LNCAP (cell line): ENCODE results near the gene TOM1.

Experiments
- TF ChIP-seq, protein P1 (sequence below): fragments of 450-650 bp; IDR thresholded peaks from 2 replicates; pipeline ENCODE4 v1.5.1; 2017; ENCODE audit warnings: mild to moderate bottlenecking

TOM1 gene

DNA sequence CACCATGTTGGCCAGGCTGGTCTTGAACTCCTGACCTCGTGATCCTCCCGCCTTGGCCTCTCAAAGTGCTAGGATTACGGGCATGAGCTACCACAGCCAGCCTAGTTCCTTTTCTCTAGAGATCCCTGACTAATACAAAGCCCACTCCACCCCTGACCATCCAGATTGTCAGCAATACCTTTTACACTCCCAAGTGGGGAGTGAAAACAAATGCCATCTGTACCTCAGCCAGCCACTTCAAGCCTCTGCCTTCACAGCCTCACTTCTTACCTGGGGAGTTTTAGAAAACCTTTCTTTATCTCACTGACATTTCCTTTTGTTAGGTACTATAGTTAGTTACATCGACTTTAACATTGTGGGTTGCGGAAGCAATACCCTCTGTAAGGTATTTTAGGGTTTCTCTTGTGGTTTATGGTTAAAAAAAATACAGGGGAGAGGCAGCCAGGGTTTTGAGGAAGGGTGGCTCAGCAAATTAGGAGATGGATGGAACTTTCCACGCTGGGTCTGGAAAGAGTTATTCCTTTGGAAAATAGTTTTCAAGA is 8.9 kb downstream of the TOM1 start:
- TF ChIP-seq, protein P1, sequence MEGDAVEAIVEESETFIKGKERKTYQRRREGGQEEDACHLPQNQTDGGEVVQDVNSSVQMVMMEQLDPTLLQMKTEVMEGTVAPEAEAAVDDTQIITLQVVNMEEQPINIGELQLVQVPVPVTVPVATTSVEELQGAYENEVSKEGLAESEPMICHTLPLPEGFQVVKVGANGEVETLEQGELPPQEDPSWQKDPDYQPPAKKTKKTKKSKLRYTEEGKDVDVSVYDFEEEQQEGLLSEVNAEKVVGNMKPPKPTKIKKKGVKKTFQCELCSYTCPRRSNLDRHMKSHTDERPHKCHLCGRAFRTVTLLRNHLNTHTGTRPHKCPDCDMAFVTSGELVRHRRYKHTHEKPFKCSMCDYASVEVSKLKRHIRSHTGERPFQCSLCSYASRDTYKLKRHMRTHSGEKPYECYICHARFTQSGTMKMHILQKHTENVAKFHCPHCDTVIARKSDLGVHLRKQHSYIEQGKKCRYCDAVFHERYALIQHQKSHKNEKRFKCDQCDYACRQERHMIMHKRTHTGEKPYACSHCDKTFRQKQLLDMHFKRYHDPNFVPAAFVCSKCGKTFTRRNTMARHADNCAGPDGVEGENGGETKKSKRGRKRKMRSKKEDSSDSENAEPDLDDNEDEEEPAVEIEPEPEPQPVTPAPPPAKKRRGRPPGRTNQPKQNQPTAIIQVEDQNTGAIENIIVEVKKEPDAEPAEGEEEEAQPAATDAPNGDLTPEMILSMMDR: no peak

DNA sequence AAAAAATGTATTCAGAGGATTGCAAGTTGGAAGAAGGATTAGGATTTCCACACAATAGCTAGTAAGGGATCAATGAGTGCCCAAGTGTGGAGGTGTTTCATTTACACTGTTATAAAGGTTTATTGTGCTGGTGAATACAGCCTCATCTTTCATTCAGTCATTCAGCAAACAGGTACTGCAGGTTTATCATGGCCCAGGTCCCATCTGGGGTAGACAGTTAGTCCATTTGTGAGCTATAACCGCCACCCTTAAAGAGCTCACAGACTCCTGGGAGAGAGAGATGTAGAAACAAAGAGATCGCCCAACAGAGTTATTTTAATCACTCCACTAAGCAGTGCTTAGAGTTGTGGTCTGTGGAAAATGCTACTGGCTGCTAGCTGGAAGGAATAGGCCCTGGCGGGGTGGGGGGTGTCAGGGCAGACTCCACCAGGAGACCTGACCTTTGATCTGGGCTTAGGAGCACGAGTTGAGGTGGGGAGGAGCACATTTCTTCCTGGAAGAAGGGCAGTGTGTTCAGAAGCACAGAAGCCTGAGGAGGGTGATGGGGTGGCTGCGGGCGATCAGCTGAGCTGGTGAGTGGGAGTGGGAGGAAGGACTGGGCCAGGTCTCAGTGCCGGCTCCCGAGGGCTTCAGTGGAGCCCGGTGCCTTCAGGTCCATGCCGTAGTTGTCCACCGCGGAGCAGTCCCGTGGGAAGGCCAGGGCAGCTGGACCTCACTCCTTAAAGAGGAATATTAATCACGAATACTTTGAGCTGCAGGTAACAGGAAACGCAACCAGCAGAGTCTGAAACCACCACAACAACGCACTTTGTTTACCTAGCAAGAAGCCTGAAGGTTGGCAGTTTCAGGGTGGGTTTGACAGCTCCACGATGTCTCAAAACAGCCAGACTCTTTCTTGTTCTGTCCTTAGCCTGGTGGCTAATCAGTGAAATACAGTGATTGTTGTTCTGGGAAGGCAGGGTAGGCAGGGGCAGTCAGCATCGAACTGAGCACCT is 11.2 kb downstream of the TOM1 start:
- TF ChIP-seq, protein P1: no peak

DNA sequence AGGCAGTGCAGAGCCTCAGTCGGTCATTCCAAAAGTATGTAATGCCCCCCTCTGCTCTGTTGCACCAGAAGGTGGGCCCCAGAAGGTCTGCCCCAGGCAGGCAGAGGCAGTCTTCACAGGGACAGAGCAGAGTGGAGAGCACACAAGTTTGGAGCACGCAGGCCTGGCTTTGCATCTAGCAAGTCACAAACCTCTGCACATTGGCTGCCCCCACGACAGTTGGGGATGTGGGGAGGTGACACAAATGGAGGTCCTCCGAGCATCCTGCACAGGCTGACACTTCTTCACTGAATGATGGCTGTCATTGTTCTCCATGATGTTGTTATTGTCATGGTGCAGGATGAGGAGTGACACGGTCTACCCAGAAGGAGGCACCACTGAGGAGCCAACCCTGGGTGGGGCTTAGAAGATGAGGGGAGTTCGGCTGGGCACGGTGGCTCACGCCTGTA is 11.9 kb downstream of the TOM1 start:
- TF ChIP-seq, protein P1: no peak

- TF ChIP-seq, protein P1: no peak
Observed at GRCh38 chr22:35312198-35313059, 12.7 kb downstream of the TOM1 start.

DNA sequence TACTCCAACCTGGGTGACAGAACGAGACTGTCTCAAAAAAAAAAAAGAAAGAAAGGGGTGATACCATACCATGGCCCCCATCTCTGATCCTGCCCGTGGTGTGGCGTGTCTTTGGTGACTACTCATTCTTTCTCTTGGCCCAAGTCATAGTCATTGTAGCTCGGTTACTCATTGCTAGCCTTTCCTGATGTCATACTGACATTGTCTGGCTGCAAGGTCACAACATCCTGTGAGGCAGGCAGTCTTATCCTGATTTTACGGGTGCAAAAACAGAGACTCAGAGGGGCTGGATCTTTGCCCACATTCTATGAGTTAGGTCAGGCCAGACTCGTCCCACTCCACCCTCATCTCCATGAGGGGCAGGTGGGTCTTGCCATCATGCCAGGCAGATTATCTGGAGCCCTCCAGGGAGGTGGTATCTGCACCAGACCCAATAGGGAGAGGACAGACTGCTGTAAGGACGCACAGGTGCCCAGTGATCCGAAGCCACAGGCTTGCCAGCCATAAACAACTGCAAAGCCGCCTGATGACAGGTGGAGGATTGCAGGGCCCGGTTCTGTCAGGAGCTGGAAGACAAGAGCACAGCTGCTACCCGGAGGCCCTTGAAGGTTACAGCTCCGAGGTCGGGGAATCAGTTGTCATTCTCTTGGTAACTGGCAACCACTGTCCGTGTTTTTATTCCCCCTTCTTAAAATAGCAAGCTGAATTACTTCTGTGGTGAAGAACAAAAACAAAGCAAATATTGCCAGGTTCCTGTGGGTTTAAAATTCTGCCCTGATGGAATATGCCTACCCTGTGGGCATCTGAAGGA is 13.8 kb downstream of the TOM1 start:
- TF ChIP-seq, protein P1: no peak

DNA sequence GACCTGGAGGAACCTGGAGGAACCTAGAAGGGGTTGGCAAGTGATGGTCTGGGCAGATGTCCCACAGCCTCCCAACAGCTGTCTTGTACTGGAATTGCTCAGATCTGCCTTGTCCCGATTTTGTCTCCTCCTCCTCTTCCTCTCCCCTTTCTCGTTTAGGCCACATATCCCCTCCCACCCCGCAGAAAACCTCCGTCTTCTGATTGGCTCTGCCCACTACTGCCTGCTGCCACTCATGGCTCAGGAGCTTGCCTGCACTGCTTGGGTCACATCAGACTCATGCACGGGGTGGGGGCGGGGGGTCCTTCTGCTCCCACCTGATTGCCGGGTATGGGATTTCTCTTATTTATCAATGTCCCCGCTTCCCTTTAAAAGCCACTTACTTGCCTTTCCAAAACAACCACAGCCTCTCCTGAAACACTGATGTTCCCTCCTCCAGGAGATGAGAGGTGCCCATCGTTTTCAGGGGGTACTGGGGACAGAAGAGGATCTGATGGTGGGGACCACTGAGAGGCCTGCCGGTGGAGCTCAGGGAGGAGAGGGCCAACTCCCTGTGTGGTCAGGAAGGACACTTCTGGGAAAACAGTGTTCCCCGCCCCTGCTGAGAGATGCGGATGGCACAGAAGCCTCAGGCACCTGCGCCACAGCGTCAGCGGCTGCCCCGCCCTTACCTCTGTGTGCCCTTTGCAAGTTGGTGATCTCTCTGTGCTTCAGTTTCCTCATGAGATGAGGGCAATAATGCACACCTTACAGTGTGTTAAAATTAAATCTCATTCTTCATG is 14.7 kb downstream of the TOM1 start:
- TF ChIP-seq, protein P1: no peak
